Measurements from ENCODE around the gene PLB1. TPM values are rescaled to one million over a fixed set of nuclear protein-coding genes. Genes with fewer than 3 reads are reported as not detected.

Gene PLB1
- total RNA-seq, 2 experiments from 2014 or later: 1.3 to 1.6 TPM

- Mint-ChIP-seq H3K9me3 (no peaks in the 10 kb centered on the region), H3K27ac (peak overlapping the region; percentile 74), H3K36me3 (ENCODE audit: low read depth) (no peaks in the 10 kb centered on the region), H3K4me1 (ENCODE audit: low read depth) (peaks cover 15% of the 10 kb centered on the region), H3K27me3 (no peaks in the 10 kb centered on the region), H3K4me3 (peak overlapping the region; percentile 52)
- Histone ChIP-seq H3K27ac (ENCODE audit: low read depth in 1 of 2, low read length in 2 of 2) (peak overlapping the region; percentile 50 to 72), H3K9me3 (ENCODE audit: control insufficient read depth in 1 of 2, insufficient read depth in 1 of 2, low read length in 2 of 2) (no peaks in the 10 kb centered on the region), H3K4me1 (ENCODE audit: insufficient read depth, low read length) (peaks cover 15% of the 10 kb centered on the region), H3K27me3 (ENCODE audit: control insufficient read depth in 1 of 2, insufficient read depth in 2 of 2, low read length in 2 of 2) (no peaks in the 10 kb centered on the region), H3K36me3 (ENCODE audit: insufficient read depth, low read length) (no peaks in the 10 kb centered on the region), H3K4me3 (ENCODE audit: low read length) (peak overlapping the region; percentile 19)
- POLR2A ChIA-PET: interaction anchor here (0.6 to 2.8 kb wide), 27 partner anchors 8 to 300 kb away, joined by 3 to 59 read pairs (median 4); partner anchors contain the start of genes PPP1CB, SPDYA, TRMT61B and WDR43
- ATAC-seq (ENCODE audit: poor library complexity) (peak; percentile 86), DNase-seq (peak; percentile 78 to 96 (median 86))
- CTCF ChIA-PET: interaction anchor here (0.5 to 4.3 kb wide), 42 partner anchors 9 to 910 kb away, joined by 3 to 60 read pairs (median 4); partner anchors contain the start of gene PPP1CB
- TF ChIP-seq, protein P1, sequence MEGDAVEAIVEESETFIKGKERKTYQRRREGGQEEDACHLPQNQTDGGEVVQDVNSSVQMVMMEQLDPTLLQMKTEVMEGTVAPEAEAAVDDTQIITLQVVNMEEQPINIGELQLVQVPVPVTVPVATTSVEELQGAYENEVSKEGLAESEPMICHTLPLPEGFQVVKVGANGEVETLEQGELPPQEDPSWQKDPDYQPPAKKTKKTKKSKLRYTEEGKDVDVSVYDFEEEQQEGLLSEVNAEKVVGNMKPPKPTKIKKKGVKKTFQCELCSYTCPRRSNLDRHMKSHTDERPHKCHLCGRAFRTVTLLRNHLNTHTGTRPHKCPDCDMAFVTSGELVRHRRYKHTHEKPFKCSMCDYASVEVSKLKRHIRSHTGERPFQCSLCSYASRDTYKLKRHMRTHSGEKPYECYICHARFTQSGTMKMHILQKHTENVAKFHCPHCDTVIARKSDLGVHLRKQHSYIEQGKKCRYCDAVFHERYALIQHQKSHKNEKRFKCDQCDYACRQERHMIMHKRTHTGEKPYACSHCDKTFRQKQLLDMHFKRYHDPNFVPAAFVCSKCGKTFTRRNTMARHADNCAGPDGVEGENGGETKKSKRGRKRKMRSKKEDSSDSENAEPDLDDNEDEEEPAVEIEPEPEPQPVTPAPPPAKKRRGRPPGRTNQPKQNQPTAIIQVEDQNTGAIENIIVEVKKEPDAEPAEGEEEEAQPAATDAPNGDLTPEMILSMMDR (IDR thresholded peaks at IDR 0.05): peak; percentile 82
- intact Hi-C loops (cut with DNase I, micrococcal nuclease): loop anchor here (1.0 to 2.0 kb wide), 7 partner anchors 20 to 158 kb away; partner anchors contain the start of gene PPP1CB (in 1 of the 2)
These were observed 98.7 kb downstream of the PLB1 start for GRCh38 chr2:28594332-28595108.

GRCh38 chr2:28595323-28595722 lies 99.5 kb downstream of the PLB1 start:
- TF ChIP-seq, protein P1 (IDR thresholded peaks at IDR 0.05): no peak

DNA sequence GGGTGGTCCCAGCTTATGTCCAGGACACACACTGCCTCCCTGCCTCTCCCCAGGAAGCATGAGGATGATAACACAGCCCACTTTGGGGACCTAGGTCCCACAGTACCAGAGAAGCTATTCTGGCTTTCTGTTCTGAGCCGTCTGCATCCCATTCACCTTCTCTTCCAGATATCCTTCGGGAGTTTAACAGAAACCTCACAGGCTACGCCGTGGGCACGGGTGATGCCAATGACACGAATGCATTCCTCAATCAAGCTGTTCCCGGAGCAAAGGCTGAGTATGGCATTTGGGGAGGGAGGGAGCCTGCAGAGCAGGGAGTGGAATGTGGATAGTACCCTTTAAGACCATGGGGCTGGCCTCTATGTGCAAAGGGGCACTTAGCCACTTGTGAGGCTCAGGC lies 102.6 kb downstream of the PLB1 start:
- no peak overlapping the region for H3K27ac Mint-ChIP-seq
- H3K4me1 Mint-ChIP-seq (ENCODE audit: low read depth): peaks cover 22% of the 10 kb centered on the region
- H3K27me3 ChIP-seq (ENCODE audit: control insufficient read depth in 1 of 2, insufficient read depth in 2 of 2, low read length in 2 of 2): no peaks in the 10 kb centered on the region
- no peaks in the 10 kb centered on the region for H3K36me3 Mint-ChIP-seq (ENCODE audit: low read depth)
- H3K36me3 ChIP-seq (ENCODE audit: insufficient read depth, low read length): no peaks in the 10 kb centered on the region
- peaks cover 27% of the 10 kb centered on the region for H3K4me1 ChIP-seq (ENCODE audit: insufficient read depth, low read length)
- CTCF ChIA-PET: interaction anchor here (0.6 to 0.9 kb wide), 2 partner anchors 32 to 262 kb away, joined by 3 read pairs; no protein-coding TSS in a partner anchor
- H3K9me3 ChIP-seq (ENCODE audit: control insufficient read depth in 1 of 2, insufficient read depth in 1 of 2, low read length in 2 of 2): no peaks in the 10 kb centered on the region
- no peak overlapping the region for H3K4me3 ChIP-seq (ENCODE audit: low read length)
- H3K27ac ChIP-seq (ENCODE audit: low read depth in 1 of 2, low read length in 2 of 2): no peak overlapping the region
- POLR2A ChIA-PET: interaction anchor here (1.0 to 1.3 kb wide), 2 partner anchors 23 to 153 kb away, joined by 3 read pairs; partner anchors contain the start of gene PPP1CB
- TF ChIP-seq, protein P1 (IDR thresholded peaks at IDR 0.05): no peak
- no peaks in the 10 kb centered on the region for H3K9me3 Mint-ChIP-seq
- no peak overlapping the region for H3K4me3 Mint-ChIP-seq
- ATAC-seq (ENCODE audit: poor library complexity) (no peak), DNase-seq (no peak)
- intact Hi-C loops (cut with DNase I, micrococcal nuclease): loop anchor here in 1 of 2 experiments (2.0 kb wide), 1 partner anchor 14 kb away; no protein-coding TSS in a partner anchor
- H3K27me3 Mint-ChIP-seq: no peaks in the 10 kb centered on the region

More at GRCh38 chr2:28595323-28595722, 99.5 kb downstream of the PLB1 start:
- CTCF ChIA-PET: interaction anchor here (0.7 to 4.3 kb wide), 22 partner anchors 8 to 225 kb away, joined by 3 to 60 read pairs (median 8); partner anchors contain the start of gene PPP1CB
- Histone ChIP-seq H3K27me3 (ENCODE audit: control insufficient read depth in 1 of 2, insufficient read depth in 2 of 2, low read length in 2 of 2) (no peaks in the 10 kb centered on the region), H3K4me3 (ENCODE audit: low read length) (no peak overlapping the region), H3K9me3 (ENCODE audit: control insufficient read depth in 1 of 2, insufficient read depth in 1 of 2, low read length in 2 of 2) (no peaks in the 10 kb centered on the region), H3K27ac (ENCODE audit: low read depth in 1 of 2, low read length in 2 of 2) (no peak overlapping the region), H3K36me3 (ENCODE audit: insufficient read depth, low read length) (no peaks in the 10 kb centered on the region), H3K4me1 (ENCODE audit: insufficient read depth, low read length) (peaks cover 15% of the 10 kb centered on the region)
- Mint-ChIP-seq H3K27me3 (no peaks in the 10 kb centered on the region), H3K4me3 (no peak overlapping the region), H3K36me3 (ENCODE audit: low read depth) (no peaks in the 10 kb centered on the region), H3K27ac (peak overlapping the region; percentile 74), H3K4me1 (ENCODE audit: low read depth) (peaks cover 15% of the 10 kb centered on the region), H3K9me3 (no peaks in the 10 kb centered on the region)
- DNase-seq (no peak), ATAC-seq (ENCODE audit: poor library complexity) (no peak)
- intact Hi-C loops (cut with DNase I, micrococcal nuclease): loop anchor here in 1 of 2 experiments (2.0 kb wide), 1 partner anchor 25 kb away; no protein-coding TSS in a partner anchor
- POLR2A ChIA-PET: interaction anchor here (0.7 to 2.8 kb wide), 18 partner anchors 9 to 275 kb away, joined by 3 to 59 read pairs (median 6); partner anchors contain the start of genes PPP1CB, SPDYA and TRMT61B

Measured in CD4-positive, alpha-beta T cell (primary cell).